HepG2 (cell line): ENCODE data around the gene NPPB. TPM values are rescaled to one million over a fixed set of nuclear protein-coding genes. Genes with fewer than 3 reads are reported as not detected.

Experiments used
- ATAC-seq: fragments of 200-7000 bp; cut with Tn5 transposase; 3 replicates; pipeline ENCODE4 v1.9.1; 2020; ENCODE audit warnings: mild to moderate bottlenecking, moderate library complexity
- BruUV-seq: library from RNA; stranded (reverse); fragments of 400-500 nt; replicated peaks from 2 replicates; lab custom pipeline; 2021; lab: Mats Ljungman, UMichigan
- CTCF ChIA-PET: fragments of 300-600 bp; formaldehyde crosslinking; extraction: SDS; loops from one replicate; lab custom pipeline; 2021; ENCODE audit warnings: low total read pairs, inconsistent platforms, low intra/inter-chr PET ratio; lab: Yijun Ruan, JAX
- POLR2A ChIA-PET: fragments of 350-600 bp; sonication (Branson Sonifier 250); formaldehyde crosslinking; loops from one replicate; lab custom pipeline; 2020; ENCODE audit warnings: antibody characterized with exemption, inconsistent platforms; lab: Yijun Ruan, JAX
- DNase-seq: peaks from one replicate; pipeline ENCODE4 v3.0.0-alpha.2; 2015; ENCODE audit warnings: low spot score
- FAIRE-seq: peaks from 3 replicates; lab custom pipeline; 2011; peaks lifted over from hg19 to GRCh38; lab: Jason Lieb, UNC
- H2AFZ ChIP-seq: one replicate; pipeline ENCODE4 v1.6.1; 2011; ENCODE audit warnings: low read length, inconsistent platforms
- H3K27ac ChIP-seq: fragments of 300-600 bp; 3 replicates; pipeline ENCODE4 v1.8.0; 2011; ENCODE audit warnings: mixed run types, mild to moderate bottlenecking, mixed read lengths, low read length, inconsistent platforms; ENCODE audit not compliant: insufficient read depth; ENCODE audit errors: extremely low read length
- H3K27me3 ChIP-seq, 2 experiments: fragments of 200-600 bp in 1 of 2; 2 replicates in 1 of 2; 3 replicates in 1 of 2; pipeline versions ENCODE4 v1.6.0 to v1.8.0; 2011; ENCODE audit warnings: low read length in 2 of 2, mild to moderate bottlenecking in 2 of 2, moderate library complexity in 2 of 2, inconsistent platforms in 1 of 2; ENCODE audit not compliant: insufficient read depth in 2 of 2, control insufficient read depth in 1 of 2
- H3K36me3 ChIP-seq, 2 experiments: fragments of 200-600 bp in 1 of 2; replicated peaks in 1 of 2; 2 replicates in 1 of 2; 3 replicates in 1 of 2; pipeline versions ENCODE4 v1.5.1 to v1.8.0; 2011; ENCODE audit warnings: low read length in 2 of 2, inconsistent platforms in 1 of 2; ENCODE audit not compliant: insufficient read depth in 2 of 2, control insufficient read depth in 1 of 2
- H3K4me1 ChIP-seq: 2 replicates; pipeline ENCODE4 v1.5.1; 2012; ENCODE audit warnings: low read length, inconsistent platforms; ENCODE audit not compliant: insufficient read depth
- H3K4me2 ChIP-seq: 2 replicates; pipeline ENCODE4 v1.6.0; 2011; ENCODE audit warnings: low read depth, low read length, inconsistent platforms
- H3K4me3 ChIP-seq, 3 experiments: fragments of 200-600 bp in 1 of 3; sonication (generic), shearing (Covaris generic) in 1 of 3; replicated peaks in 1 of 3; 2 replicates each; pipeline ENCODE4 v1.5.1; 2011 to 2016; ENCODE audit warnings: low read length in 3 of 3, inconsistent platforms in 2 of 3, low read depth in 2 of 3, mild to moderate bottlenecking in 2 of 3, control low read depth in 1 of 3, mixed read lengths in 1 of 3; ENCODE audit not compliant: insufficient read depth in 1 of 3
- H3K79me2 ChIP-seq: one replicate; pipeline ENCODE4 v1.6.1; 2011; ENCODE audit warnings: low read length, inconsistent platforms; ENCODE audit not compliant: insufficient read depth
- H3K9ac ChIP-seq: 2 replicates; pipeline ENCODE4 v1.6.0; 2011; ENCODE audit warnings: mild to moderate bottlenecking, low read depth, low read length, inconsistent platforms; ENCODE audit not compliant: insufficient read depth
- H3K9me3 ChIP-seq: 2 replicates; pipeline ENCODE4 v1.5.1; 2012; ENCODE audit warnings: mild to moderate bottlenecking, low read length
- H4K20me1 ChIP-seq: 2 replicates; pipeline ENCODE4 v1.6.0; 2011; ENCODE audit warnings: inconsistent platforms, mild to moderate bottlenecking, low read length, moderate library complexity; ENCODE audit not compliant: insufficient read depth
- ZFP82 ChIP-seq: sonication (generic); formaldehyde crosslinking; IDR thresholded peaks from 2 replicates; pipeline ENCODE4 v1.5.1; 2020; ENCODE audit warnings: mild to moderate bottlenecking, missing genetic modification reagents, borderline replicate concordance
- ZNF547 ChIP-seq: sonication (generic); formaldehyde crosslinking; IDR thresholded peaks from 2 replicates; pipeline ENCODE4 v1.5.1; 2020; ENCODE audit warnings: mild to moderate bottlenecking, missing genetic modification reagents
- ZNF790 ChIP-seq: sonication (generic); formaldehyde crosslinking; IDR thresholded peaks from 2 replicates; pipeline ENCODE4 v1.8.0; 2022; ENCODE audit warnings: missing genetic modification reagents, mild to moderate bottlenecking, borderline replicate concordance
- ZSCAN30 ChIP-seq: sonication (generic); formaldehyde crosslinking; IDR thresholded peaks from 2 replicates; pipeline ENCODE4 v1.5.0; 2020; ENCODE audit warnings: mild to moderate bottlenecking, missing genetic modification reagents
- WGBS: methylation state at CpG from one replicate; pipeline ENCODE4 v1.1.6; 2017; ENCODE audit warnings: low lambda C conversion rate; 5-methylcytosine and 5-hydroxymethylcytosine counted together
- in situ Hi-C: cut with HindIII; loops from 2 replicates; pipeline ENCODE4 v1.10.0; 2017; ENCODE audit warnings: low pct_unique_long_range_greater_than_20kb; ENCODE audit not compliant: extremely low pct_ligation_motif_present
- intact Hi-C: fragments of 100-400 bp; cut with micrococcal nuclease; formaldehyde crosslinking; loops from one replicate; pipeline ENCODE4 v1.10.0; 2022; ENCODE audit not compliant: unreplicated experiment
- polyA plus RNA-seq, 8 experiments: library from polyadenylated mRNA; depleted of rRNA in 3 of 8; stranded (reverse) in 7 of 8; unstranded in 1 of 8; fragments of >200 nt; fragmentation: Illumina TruSeq in 4 of 8; extraction: Trizol in 4 of 8; gene quantifications; 2 replicates each; pipeline versions ENCODE4 v1.2.1 to v1.2.3, GENCODE V29; 2011 to 2016; ENCODE audit warnings: low read depth in 4 of 8, missing spikeins in 1 of 8, mixed read lengths in 1 of 8; ENCODE audit not compliant: insufficient read depth in 1 of 8
- total RNA-seq, 5 experiments: library from RNA; depleted of rRNA; stranded (reverse); fragments of >200 nt; fragmentation: Illumina TruSeq; extraction: Trizol; gene quantifications; 2 replicates each; pipeline ENCODE4 v1.2.3, GENCODE V29; 2016; ENCODE audit warnings: low read depth in 1 of 5
- TF ChIP-seq, protein P1 (sequence below): sonication (generic); formaldehyde crosslinking; IDR thresholded peaks from 2 replicates; pipeline ENCODE4 v1.4.0; 2020; ENCODE audit warnings: missing genetic modification reagents
- TF ChIP-seq, protein P2 (sequence below): sonication (generic); formaldehyde crosslinking; IDR thresholded peaks from 2 replicates; pipeline ENCODE4 v1.5.1; 2020; ENCODE audit warnings: mild to moderate bottlenecking, missing genetic modification reagents
- TF ChIP-seq, protein P3 (sequence below): sonication (generic); formaldehyde crosslinking; IDR thresholded peaks from 2 replicates; pipeline ENCODE4 v1.4.0; 2020; ENCODE audit warnings: missing genetic modification reagents, low read depth, mild to moderate bottlenecking, borderline replicate concordance

Gene NPPB
- total and polyA plus RNA-seq, 2 of the 13 experiments (the other 11 are each of a cell fraction or from before 2014, with no cell fraction given): 1.9 TPM; not detected in 1

DNA sequence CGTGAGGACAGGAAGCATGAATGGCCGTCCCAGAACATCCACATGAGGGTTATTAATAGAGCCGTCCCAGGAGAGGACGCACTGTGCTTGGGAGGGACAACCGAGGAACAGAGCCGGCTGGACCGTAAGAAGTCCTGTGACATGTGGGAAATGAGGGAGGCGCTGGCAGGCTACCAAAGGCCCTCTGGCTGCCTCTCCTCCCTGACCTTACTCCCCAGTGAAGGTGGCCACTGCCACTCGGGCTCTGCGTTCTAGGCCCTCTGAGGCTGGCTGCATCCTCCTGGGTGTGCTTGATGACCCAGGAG lies 15.5 kb upstream of the NPPB start:
- Histone ChIP-seq H3K4me3 (no peak overlapping the region), H3K36me3 (no peaks in the 10 kb centered on the region), H3K9ac (no peak overlapping the region), H3K79me2 (no peaks in the 10 kb centered on the region), H2AFZ (no peak overlapping the region), H3K27ac (no peak overlapping the region), H3K27me3 (peaks cover 2 to 31% of the 10 kb centered on the region in 2 experiments), H3K4me2 (no peak overlapping the region; the same call in 1 of the 2 replicates), H3K4me1 (peaks cover 35% of the 10 kb centered on the region), H4K20me1 (no peaks in the 10 kb centered on the region), H3K9me3 (no peaks in the 10 kb centered on the region)
- CTCF ChIA-PET: no interaction called here
- TF ChIP-seq, protein P1, sequence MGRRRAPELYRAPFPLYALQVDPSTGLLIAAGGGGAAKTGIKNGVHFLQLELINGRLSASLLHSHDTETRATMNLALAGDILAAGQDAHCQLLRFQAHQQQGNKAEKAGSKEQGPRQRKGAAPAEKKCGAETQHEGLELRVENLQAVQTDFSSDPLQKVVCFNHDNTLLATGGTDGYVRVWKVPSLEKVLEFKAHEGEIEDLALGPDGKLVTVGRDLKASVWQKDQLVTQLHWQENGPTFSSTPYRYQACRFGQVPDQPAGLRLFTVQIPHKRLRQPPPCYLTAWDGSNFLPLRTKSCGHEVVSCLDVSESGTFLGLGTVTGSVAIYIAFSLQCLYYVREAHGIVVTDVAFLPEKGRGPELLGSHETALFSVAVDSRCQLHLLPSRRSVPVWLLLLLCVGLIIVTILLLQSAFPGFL (CRISPR knock-in tag): no peak
- TF ChIP-seq ZFP82 (no peak), ZNF547 (CRISPR knock-in tag) (no peak), ZSCAN30 (CRISPR knock-in tag) (no peak), ZNF790 (no peak)
- TF ChIP-seq, protein P2, sequence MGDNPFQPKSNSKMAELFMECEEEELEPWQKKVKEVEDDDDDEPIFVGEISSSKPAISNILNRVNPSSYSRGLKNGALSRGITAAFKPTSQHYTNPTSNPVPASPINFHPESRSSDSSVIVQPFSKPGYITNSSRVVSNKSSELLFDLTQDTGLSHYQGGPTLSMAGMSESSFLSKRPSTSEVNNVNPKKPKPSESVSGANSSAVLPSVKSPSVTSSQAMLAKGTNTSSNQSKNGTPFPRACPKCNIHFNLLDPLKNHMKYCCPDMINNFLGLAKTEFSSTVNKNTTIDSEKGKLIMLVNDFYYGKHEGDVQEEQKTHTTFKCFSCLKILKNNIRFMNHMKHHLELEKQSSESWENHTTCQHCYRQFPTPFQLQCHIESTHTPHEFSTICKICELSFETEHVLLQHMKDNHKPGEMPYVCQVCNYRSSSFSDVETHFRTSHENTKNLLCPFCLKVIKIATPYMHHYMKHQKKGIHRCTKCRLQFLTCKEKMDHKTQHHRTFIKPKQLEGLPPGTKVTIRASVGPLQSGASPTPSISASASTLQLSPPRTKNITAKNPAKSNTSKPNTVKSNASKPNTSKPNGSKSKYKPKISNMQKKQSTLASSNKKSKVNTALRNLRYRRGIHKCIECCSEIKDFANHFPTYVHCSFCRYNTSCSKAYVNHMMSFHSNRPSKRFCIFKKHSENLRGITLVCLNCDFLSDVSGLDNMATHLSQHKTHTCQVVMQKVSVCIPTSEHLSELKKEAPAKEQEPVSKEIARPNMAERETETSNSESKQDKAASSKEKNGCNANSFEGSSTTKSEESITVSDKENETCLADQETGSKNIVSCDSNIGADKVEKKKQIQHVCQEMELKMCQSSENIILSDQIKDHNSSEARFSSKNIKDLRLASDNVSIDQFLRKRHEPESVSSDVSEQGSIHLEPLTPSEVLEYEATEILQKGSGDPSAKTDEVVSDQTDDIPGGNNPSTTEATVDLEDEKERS: no peak
- TF ChIP-seq, protein P3, sequence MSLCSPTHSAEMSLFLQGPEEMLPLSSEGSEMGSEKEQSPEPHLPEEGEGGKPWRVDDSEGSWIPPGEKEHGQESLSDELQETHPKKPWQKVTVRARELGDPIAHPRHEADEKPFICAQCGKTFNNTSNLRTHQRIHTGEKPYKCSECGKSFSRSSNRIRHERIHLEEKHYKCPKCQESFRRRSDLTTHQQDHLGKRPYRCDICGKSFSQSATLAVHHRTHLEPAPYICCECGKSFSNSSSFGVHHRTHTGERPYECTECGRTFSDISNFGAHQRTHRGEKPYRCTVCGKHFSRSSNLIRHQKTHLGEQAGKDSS: no peak
- FAIRE-seq: no peak
- in situ Hi-C loops (no loop called here), intact Hi-C loops (no loop called here)
- no TSS peak for BruUV-seq
- POLR2A ChIA-PET: interaction anchor here (2.5 kb wide), 1 partner anchor 34 kb away, joined by 6 read pairs; no protein-coding TSS in a partner anchor
- ATAC-seq: no peak
- 39% methylated on average over 4 of the region's 10 CpGs for WGBS
- DNase-seq: no peak
